GM18508 (cell line): ENCODE measurements around the gene TUG1.

Experiments used
- ATAC-seq: cut with Tn5 transposase; IDR thresholded peaks from one replicate; pipeline ENCODE4 v1.9.1; 2021; ENCODE audit warnings: moderate number of reproducible peaks; ENCODE audit not compliant: insufficient read depth, unreplicated experiment

Gene TUG1

GRCh38 chr22:30968924-30969531 lies at the start of gene TUG1:
TSS of gene TUG1 (plus strand) at chr22:30969265.
- ATAC-seq = peak; percentile 77

GRCh38 chr22:30919973-30920372 lies 49.1 kb upstream of the TUG1 start:
- no peak for ATAC-seq

- no peak for ATAC-seq
Measured at GRCh38 chr22:30920407-30920806, 48.7 kb upstream of the TUG1 start.

GRCh38 chr22:30921108-30921507 lies 48.0 kb upstream of the TUG1 start:
- no peak for ATAC-seq

- ATAC-seq = no peak
Measured at GRCh38 chr22:30922151-30922611, 46.9 kb upstream of the TUG1 start.

- ATAC-seq = no peak
Measured at GRCh38 chr22:30923168-30923900, 45.7 kb upstream of the TUG1 start.

GRCh38 chr22:30925667-30926066 lies 43.4 kb upstream of the TUG1 start:
- ATAC-seq = no peak

GRCh38 chr22:30926706-30927105 lies 42.4 kb upstream of the TUG1 start:
- no peak for ATAC-seq

- no peak for ATAC-seq
Measured at GRCh38 chr22:30927806-30928205, 41.3 kb upstream of the TUG1 start.

- ATAC-seq = no peak
Measured at GRCh38 chr22:30928401-30928800, 40.7 kb upstream of the TUG1 start.

- ATAC-seq = no peak
Measured at GRCh38 chr22:30930228-30930627, 38.8 kb upstream of the TUG1 start.

GRCh38 chr22:30931541-30932300 lies 37.3 kb upstream of the TUG1 start:
- no peak for ATAC-seq

- no peak for ATAC-seq
Measured at GRCh38 chr22:30932661-30933060, 36.4 kb upstream of the TUG1 start.

- ATAC-seq = no peak
Measured at GRCh38 chr22:30933457-30933856, 35.6 kb upstream of the TUG1 start.

GRCh38 chr22:30934053-30934452 lies 35.0 kb upstream of the TUG1 start:
- ATAC-seq = no peak

- ATAC-seq = no peak
Measured at GRCh38 chr22:30940685-30941362, 28.2 kb upstream of the TUG1 start.

- ATAC-seq = no peak
Measured at GRCh38 chr22:30941363-30941740, 27.7 kb upstream of the TUG1 start.

- ATAC-seq = no peak
Measured at GRCh38 chr22:30943368-30943767, 25.7 kb upstream of the TUG1 start.

- ATAC-seq = no peak
Measured at GRCh38 chr22:30944986-30945385, 24.1 kb upstream of the TUG1 start.

- no peak for ATAC-seq
Measured at GRCh38 chr22:30945653-30946052, 23.4 kb upstream of the TUG1 start.

- ATAC-seq = no peak
Measured at GRCh38 chr22:30946354-30946753, 22.7 kb upstream of the TUG1 start.
